HepG2 (cell line): Measurements from ENCODE around the gene GBE1. TPM values are rescaled to one million over a fixed set of nuclear protein-coding genes. Genes with fewer than 3 reads are reported as not detected.

ENCODE experiments used
- BHLHE40 ChIP-seq: IDR thresholded peaks from 2 replicates; pipeline ENCODE4 v1.6.1; 2011; ENCODE audit warnings: low read length, improper control_type of control experiment
- BRCA1 ChIP-seq: sonication (generic); formaldehyde crosslinking; IDR thresholded peaks from 2 replicates; pipeline ENCODE4 v1.4.0; 2020; ENCODE audit warnings: missing genetic modification reagents
- NBN ChIP-seq: fragments of 450-650 bp; conservative IDR thresholded peaks from 2 replicates; pipeline ENCODE4 v1.6.1; 2017
- REPIN1 ChIP-seq: sonication (generic); formaldehyde crosslinking; IDR thresholded peaks from 2 replicates; pipeline ENCODE4 v1.8.0; 2022; ENCODE audit warnings: missing genetic modification reagents, low read depth, mild to moderate bottlenecking, borderline replicate concordance
- SIX1 ChIP-seq: sonication (generic); formaldehyde crosslinking; IDR thresholded peaks from 2 replicates; pipeline ENCODE4 v1.4.0; 2020; ENCODE audit warnings: missing genetic modification reagents, borderline replicate concordance
- SMYD3 ChIP-seq: sonication (generic); formaldehyde crosslinking; IDR thresholded peaks from 2 replicates; pipeline ENCODE4 v1.8.1; 2023; ENCODE audit warnings: mild to moderate bottlenecking, missing genetic modification reagents
- TCF7L2 ChIP-seq: IDR thresholded peaks from 2 replicates; pipeline ENCODE4 v1.6.1; 2011; ENCODE audit warnings: mild to moderate bottlenecking, low read depth, low read length, moderate library complexity
- TGIF2 ChIP-seq: IDR thresholded peaks from 2 replicates; pipeline ENCODE4 v1.6.1; 2016; ENCODE audit warnings: control low read depth, missing compliant biosample characterization
- XRCC5 ChIP-seq: fragments of 200-400 bp; formaldehyde crosslinking; optimal IDR thresholded peaks from 2 replicates; pipeline ENCODE3; 2017; ENCODE audit warnings: mild to moderate bottlenecking, low read length
- ZFP36L1 ChIP-seq: sonication (generic); formaldehyde crosslinking; IDR thresholded peaks from 2 replicates; pipeline ENCODE4 v1.8.0; 2022; ENCODE audit warnings: mild to moderate bottlenecking, missing genetic modification reagents, moderate library complexity
- ZNF382 ChIP-seq: sonication (generic); formaldehyde crosslinking; IDR thresholded peaks from 2 replicates; pipeline ENCODE4 v1.5.0; 2020; ENCODE audit warnings: missing genetic modification reagents, mild to moderate bottlenecking, borderline replicate concordance
- ZNF562 ChIP-seq: sonication (generic); formaldehyde crosslinking; IDR thresholded peaks from 2 replicates; pipeline ENCODE4 v1.8.0; 2022; ENCODE audit warnings: missing genetic modification reagents, borderline replicate concordance
- polyA plus RNA-seq, 8 experiments: library from polyadenylated mRNA; depleted of rRNA in 3 of 8; stranded (reverse) in 7 of 8; unstranded in 1 of 8; fragments of >200 nt; fragmentation: Illumina TruSeq in 4 of 8; extraction: Trizol in 4 of 8; gene quantifications; 2 replicates each; pipeline versions ENCODE4 v1.2.1 to v1.2.3, GENCODE V29; 2011 to 2016; ENCODE audit warnings: low read depth in 4 of 8, missing spikeins in 1 of 8, mixed read lengths in 1 of 8; ENCODE audit not compliant: insufficient read depth in 1 of 8
- total RNA-seq, 5 experiments: library from RNA; depleted of rRNA; stranded (reverse); fragments of >200 nt; fragmentation: Illumina TruSeq; extraction: Trizol; gene quantifications; 2 replicates each; pipeline ENCODE4 v1.2.3, GENCODE V29; 2016; ENCODE audit warnings: low read depth in 1 of 5
- TF ChIP-seq, protein P1 (sequence below): sonication (generic); formaldehyde crosslinking; IDR thresholded peaks from 2 replicates; pipeline ENCODE4 v1.5.1; 2020; ENCODE audit warnings: mild to moderate bottlenecking, missing genetic modification reagents, moderate library complexity
- TF ChIP-seq, protein P2 (sequence below), 2 experiments: fragments of 450-650 bp in 1 of 2; sonication (generic) in 1 of 2; formaldehyde crosslinking; IDR thresholded peaks; 2 replicates each; pipeline versions ENCODE4 v1.5.0 to v1.8.0; 2020 to 2022; ENCODE audit warnings: mild to moderate bottlenecking in 1 of 2, missing genetic modification reagents in 1 of 2
- TF ChIP-seq, protein P3 (sequence below): sonication (generic); formaldehyde crosslinking; IDR thresholded peaks from 2 replicates; pipeline ENCODE4 v1.4.0; 2020; ENCODE audit warnings: low read depth, mild to moderate bottlenecking, missing genetic modification reagents
- TF ChIP-seq, protein P4 (sequence below): sonication (generic); IDR thresholded peaks from 2 replicates; pipeline ENCODE4 v1.6.1; 2016; ENCODE audit warnings: low read depth, borderline replicate concordance
- TF ChIP-seq, protein P5 (sequence below): sonication (generic); formaldehyde crosslinking; IDR thresholded peaks from 2 replicates; pipeline ENCODE4 v1.5.1; 2020; ENCODE audit warnings: mild to moderate bottlenecking, missing genetic modification reagents, borderline replicate concordance
- TF ChIP-seq, protein P6 (sequence below): IDR thresholded peaks from 2 replicates; pipeline ENCODE4 v1.6.1; 2018; ENCODE audit warnings: missing genetic modification reagents, mild to moderate bottlenecking, missing compliant biosample characterization

The GBE1 gene
- total and polyA plus RNA-seq, 2 of the 13 experiments (the other 11 are each of a cell fraction or from before 2014, with no cell fraction given) = 22.9 to 36.1 TPM

DNA sequence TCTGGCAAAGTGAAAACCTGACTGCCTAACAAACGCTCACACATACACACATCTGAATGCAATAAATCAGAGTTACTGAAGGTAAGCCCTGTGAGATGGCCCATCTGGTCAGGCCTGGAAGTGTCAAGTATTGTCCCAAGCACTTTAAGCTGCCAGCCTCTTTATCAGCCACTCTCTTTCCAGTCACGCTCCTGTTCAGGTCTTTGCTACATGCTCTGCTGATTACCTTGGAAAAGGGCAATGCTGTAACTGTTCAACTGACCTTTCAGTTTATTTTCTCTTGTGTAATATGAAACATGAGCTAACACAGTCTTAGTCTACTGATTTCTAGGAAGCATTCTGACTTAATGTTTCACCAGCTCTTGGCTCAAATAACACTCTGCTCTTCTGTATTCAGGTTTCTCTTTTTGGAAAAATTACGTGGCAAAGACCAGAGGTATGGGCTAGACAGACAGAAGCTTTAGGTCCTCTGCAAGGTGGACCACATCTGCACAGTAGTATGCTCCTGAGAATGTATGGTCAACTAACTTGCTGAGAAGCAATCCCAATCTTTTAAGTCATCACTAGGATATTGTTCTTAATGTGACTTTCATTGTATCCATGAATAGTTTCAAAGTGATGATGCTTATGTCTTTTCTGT, 44.5 kb downstream of the GBE1 start (continued):
- TF ChIP-seq, protein P1, sequence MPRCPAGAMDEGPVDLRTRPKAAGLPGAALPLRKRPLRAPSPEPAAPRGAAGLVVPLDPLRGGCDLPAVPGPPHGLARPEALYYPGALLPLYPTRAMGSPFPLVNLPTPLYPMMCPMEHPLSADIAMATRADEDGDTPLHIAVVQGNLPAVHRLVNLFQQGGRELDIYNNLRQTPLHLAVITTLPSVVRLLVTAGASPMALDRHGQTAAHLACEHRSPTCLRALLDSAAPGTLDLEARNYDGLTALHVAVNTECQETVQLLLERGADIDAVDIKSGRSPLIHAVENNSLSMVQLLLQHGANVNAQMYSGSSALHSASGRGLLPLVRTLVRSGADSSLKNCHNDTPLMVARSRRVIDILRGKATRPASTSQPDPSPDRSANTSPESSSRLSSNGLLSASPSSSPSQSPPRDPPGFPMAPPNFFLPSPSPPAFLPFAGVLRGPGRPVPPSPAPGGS = no peak
- TF ChIP-seq NBN (no peak), XRCC5 (no peak), ZNF562 (CRISPR knock-in tag) (no peak), SIX1 (CRISPR knock-in tag) (peak; percentile 99), SMYD3 (CRISPR knock-in tag) (peak; percentile 70; the same call in 1 of the 2 replicates), ZNF382 (CRISPR knock-in tag) (no peak), REPIN1 (peak; percentile 86), BRCA1 (CRISPR knock-in tag) (no peak), BHLHE40 (0 out of 2 replicates have a peak, but pooled peaks have one; percentile 52), ZFP36L1 (CRISPR knock-in tag) (peak; percentile 72; the same call in 1 of the 2 replicates), TGIF2 (CRISPR knock-in tag) (peak; percentile 82; the same call in 1 of the 2 replicates), TCF7L2 (no peak)
- TF ChIP-seq, protein P2, sequence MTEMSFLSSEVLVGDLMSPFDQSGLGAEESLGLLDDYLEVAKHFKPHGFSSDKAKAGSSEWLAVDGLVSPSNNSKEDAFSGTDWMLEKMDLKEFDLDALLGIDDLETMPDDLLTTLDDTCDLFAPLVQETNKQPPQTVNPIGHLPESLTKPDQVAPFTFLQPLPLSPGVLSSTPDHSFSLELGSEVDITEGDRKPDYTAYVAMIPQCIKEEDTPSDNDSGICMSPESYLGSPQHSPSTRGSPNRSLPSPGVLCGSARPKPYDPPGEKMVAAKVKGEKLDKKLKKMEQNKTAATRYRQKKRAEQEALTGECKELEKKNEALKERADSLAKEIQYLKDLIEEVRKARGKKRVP (CRISPR knock-in tag; IDR thresholded peaks at IDR 0.05) = peak in 1 of 2 experiments; percentile 96; a peak in 2 of 4 replicates
- TF ChIP-seq, protein P3, sequence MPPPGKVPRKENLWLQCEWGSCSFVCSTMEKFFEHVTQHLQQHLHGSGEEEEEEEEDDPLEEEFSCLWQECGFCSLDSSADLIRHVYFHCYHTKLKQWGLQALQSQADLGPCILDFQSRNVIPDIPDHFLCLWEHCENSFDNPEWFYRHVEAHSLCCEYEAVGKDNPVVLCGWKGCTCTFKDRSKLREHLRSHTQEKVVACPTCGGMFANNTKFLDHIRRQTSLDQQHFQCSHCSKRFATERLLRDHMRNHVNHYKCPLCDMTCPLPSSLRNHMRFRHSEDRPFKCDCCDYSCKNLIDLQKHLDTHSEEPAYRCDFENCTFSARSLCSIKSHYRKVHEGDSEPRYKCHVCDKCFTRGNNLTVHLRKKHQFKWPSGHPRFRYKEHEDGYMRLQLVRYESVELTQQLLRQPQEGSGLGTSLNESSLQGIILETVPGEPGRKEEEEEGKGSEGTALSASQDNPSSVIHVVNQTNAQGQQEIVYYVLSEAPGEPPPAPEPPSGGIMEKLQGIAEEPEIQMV (CRISPR knock-in tag) = no peak
- TF ChIP-seq, protein P4, sequence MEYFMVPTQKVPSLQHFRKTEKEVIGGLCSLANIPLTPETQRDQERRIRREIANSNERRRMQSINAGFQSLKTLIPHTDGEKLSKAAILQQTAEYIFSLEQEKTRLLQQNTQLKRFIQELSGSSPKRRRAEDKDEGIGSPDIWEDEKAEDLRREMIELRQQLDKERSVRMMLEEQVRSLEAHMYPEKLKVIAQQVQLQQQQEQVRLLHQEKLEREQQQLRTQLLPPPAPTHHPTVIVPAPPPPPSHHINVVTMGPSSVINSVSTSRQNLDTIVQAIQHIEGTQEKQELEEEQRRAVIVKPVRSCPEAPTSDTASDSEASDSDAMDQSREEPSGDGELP = 0 out of 2 replicates have a peak, but pooled peaks have one; percentile 45
- TF ChIP-seq, protein P5, sequence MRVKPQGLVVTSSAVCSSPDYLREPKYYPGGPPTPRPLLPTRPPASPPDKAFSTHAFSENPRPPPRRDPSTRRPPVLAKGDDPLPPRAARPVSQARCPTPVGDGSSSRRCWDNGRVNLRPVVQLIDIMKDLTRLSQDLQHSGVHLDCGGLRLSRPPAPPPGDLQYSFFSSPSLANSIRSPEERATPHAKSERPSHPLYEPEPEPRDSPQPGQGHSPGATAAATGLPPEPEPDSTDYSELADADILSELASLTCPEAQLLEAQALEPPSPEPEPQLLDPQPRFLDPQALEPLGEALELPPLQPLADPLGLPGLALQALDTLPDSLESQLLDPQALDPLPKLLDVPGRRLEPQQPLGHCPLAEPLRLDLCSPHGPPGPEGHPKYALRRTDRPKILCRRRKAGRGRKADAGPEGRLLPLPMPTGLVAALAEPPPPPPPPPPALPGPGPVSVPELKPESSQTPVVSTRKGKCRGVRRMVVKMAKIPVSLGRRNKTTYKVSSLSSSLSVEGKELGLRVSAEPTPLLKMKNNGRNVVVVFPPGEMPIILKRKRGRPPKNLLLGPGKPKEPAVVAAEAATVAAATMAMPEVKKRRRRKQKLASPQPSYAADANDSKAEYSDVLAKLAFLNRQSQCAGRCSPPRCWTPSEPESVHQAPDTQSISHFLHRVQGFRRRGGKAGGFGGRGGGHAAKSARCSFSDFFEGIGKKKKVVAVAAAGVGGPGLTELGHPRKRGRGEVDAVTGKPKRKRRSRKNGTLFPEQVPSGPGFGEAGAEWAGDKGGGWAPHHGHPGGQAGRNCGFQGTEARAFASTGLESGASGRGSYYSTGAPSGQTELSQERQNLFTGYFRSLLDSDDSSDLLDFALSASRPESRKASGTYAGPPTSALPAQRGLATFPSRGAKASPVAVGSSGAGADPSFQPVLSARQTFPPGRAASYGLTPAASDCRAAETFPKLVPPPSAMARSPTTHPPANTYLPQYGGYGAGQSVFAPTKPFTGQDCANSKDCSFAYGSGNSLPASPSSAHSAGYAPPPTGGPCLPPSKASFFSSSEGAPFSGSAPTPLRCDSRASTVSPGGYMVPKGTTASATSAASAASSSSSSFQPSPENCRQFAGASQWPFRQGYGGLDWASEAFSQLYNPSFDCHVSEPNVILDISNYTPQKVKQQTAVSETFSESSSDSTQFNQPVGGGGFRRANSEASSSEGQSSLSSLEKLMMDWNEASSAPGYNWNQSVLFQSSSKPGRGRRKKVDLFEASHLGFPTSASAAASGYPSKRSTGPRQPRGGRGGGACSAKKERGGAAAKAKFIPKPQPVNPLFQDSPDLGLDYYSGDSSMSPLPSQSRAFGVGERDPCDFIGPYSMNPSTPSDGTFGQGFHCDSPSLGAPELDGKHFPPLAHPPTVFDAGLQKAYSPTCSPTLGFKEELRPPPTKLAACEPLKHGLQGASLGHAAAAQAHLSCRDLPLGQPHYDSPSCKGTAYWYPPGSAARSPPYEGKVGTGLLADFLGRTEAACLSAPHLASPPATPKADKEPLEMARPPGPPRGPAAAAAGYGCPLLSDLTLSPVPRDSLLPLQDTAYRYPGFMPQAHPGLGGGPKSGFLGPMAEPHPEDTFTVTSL = peak; percentile 95
- TF ChIP-seq, protein P6, sequence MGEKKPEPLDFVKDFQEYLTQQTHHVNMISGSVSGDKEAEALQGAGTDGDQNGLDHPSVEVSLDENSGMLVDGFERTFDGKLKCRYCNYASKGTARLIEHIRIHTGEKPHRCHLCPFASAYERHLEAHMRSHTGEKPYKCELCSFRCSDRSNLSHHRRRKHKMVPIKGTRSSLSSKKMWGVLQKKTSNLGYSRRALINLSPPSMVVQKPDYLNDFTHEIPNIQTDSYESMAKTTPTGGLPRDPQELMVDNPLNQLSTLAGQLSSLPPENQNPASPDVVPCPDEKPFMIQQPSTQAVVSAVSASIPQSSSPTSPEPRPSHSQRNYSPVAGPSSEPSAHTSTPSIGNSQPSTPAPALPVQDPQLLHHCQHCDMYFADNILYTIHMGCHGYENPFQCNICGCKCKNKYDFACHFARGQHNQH (CRISPR knock-in tag) = peak; percentile 75; the same call in 1 of the 2 replicates
